ENCODE results near the gene PCDH19. TPM values are rescaled to one million over a fixed set of nuclear protein-coding genes. Genes with fewer than 3 reads are reported as not detected.

Gene PCDH19
- total RNA-seq, 1 experiment from 2014 or later, result 1.2 TPM

DNA sequence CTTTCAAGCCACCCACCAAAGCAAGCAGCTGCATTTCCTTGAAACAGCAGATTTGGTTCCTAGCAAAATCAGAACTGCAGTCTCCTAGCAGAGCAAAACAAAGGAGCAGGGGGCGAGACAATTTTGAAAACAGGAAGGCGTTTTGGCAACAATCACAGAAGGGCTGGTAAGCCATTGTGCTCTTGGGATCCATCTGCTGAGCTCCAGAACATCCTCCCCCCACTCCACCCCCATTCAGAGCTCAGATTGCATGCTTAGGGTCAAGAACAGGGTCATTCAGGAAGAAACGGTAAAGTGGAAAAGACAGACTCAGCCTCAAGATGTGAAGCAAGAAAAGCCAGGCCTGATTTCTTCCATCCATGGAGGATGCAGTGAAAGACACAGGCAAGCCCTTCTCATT is 7.6 kb upstream of the PCDH19 start:
- DNase-seq, result no peak
- H3K27me3 Mint-ChIP-seq (ENCODE audit: low read depth), result peaks cover 24% of the 10 kb centered on the region
- no peak overlapping the region for H4K8ac ChIP-seq (replicated peaks; ENCODE audit: insufficient read length, low read depth, low read length)
- H2BK120ac ChIP-seq (ENCODE audit: low read depth, low read length, poor library complexity, severe bottlenecking), result no peak overlapping the region
- no peak overlapping the region for H3K18ac ChIP-seq (ENCODE audit: insufficient read length, low read depth, low read length)
- H3K9me3 Mint-ChIP-seq, result peaks cover 0 to 2% of the 10 kb centered on the region in 2 experiments; a peak in 1 of 5 replicates
- H3K36me3 Mint-ChIP-seq (ENCODE audit: insufficient read depth in 1 of 3, low read depth in 3 of 3), result no peaks in the 10 kb centered on the region; a peak in 1 of 7 replicates
- H3K9ac ChIP-seq (ENCODE audit: extremely low read depth, insufficient read length, low read length), result no peak overlapping the region
- H3K9me3 ChIP-seq (ENCODE audit: control insufficient read depth, low read depth, low read length), result no peaks in the 10 kb centered on the region
- H3K56ac ChIP-seq (ENCODE audit: insufficient read length, low read depth, low read length), result no peak overlapping the region
- no peaks in the 10 kb centered on the region for H3K79me1 ChIP-seq (ENCODE audit: insufficient read depth, low read depth, low read length, poor library complexity, severe bottlenecking)
- H2BK20ac ChIP-seq (ENCODE audit: low read depth, low read length, poor library complexity, severe bottlenecking), result no peak overlapping the region
- no peak overlapping the region for H2AFZ ChIP-seq (ENCODE audit: low read length)
- H3K4me3 Mint-ChIP-seq, result no peak overlapping the region
- no peak overlapping the region for H4K91ac ChIP-seq (ENCODE audit: insufficient read length, low read depth, low read length)
- no peak overlapping the region for H3K4ac ChIP-seq (ENCODE audit: low read depth, low read length)
- no peak overlapping the region for H3K14ac ChIP-seq (ENCODE audit: insufficient read depth, low read length)
- H3K4me2 ChIP-seq (ENCODE audit: insufficient read depth, insufficient read length, low read length), result no peak overlapping the region
- no peaks in the 10 kb centered on the region for H4K20me1 ChIP-seq (ENCODE audit: control insufficient read depth, insufficient read depth, insufficient read length)
- no peak overlapping the region for H3T11ph ChIP-seq (ENCODE audit: low read length)
- no peak overlapping the region for H2BK12ac ChIP-seq (ENCODE audit: insufficient read length, low read depth, low read length)
- H3K4me1 Mint-ChIP-seq, result peaks cover 25 to 32% of the 10 kb centered on the region in 2 experiments
- TF ChIP-seq, protein P1, sequence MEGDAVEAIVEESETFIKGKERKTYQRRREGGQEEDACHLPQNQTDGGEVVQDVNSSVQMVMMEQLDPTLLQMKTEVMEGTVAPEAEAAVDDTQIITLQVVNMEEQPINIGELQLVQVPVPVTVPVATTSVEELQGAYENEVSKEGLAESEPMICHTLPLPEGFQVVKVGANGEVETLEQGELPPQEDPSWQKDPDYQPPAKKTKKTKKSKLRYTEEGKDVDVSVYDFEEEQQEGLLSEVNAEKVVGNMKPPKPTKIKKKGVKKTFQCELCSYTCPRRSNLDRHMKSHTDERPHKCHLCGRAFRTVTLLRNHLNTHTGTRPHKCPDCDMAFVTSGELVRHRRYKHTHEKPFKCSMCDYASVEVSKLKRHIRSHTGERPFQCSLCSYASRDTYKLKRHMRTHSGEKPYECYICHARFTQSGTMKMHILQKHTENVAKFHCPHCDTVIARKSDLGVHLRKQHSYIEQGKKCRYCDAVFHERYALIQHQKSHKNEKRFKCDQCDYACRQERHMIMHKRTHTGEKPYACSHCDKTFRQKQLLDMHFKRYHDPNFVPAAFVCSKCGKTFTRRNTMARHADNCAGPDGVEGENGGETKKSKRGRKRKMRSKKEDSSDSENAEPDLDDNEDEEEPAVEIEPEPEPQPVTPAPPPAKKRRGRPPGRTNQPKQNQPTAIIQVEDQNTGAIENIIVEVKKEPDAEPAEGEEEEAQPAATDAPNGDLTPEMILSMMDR (conservative IDR thresholded peaks at IDR 0.05), result no peak
- no peak overlapping the region for H3K23ac ChIP-seq (ENCODE audit: insufficient read length, low read depth, low read length)
- H3K23me2 ChIP-seq (ENCODE audit: insufficient read length, low read depth, low read length, poor library complexity, severe bottlenecking), result no peaks in the 10 kb centered on the region
- H3K27ac Mint-ChIP-seq, result no peak overlapping the region; a peak in 1 of 7 replicates
- H2BK15ac ChIP-seq (ENCODE audit: low read depth, low read length), result no peak overlapping the region
- H3K4me1 ChIP-seq (ENCODE audit: insufficient read depth, low read length), result peaks cover 2% of the 10 kb centered on the region; the same call in 1 of the 2 replicates
- no CpG with 5 or more reads among the region's 3 CpGs for WGBS (ENCODE audit: extremely low coverage, insufficient read length, low lambda C conversion rate)
- H3K79me2 ChIP-seq (ENCODE audit: insufficient read depth, low read length), result no peaks in the 10 kb centered on the region
- no peak overlapping the region for H2AK5ac ChIP-seq (ENCODE audit: insufficient read length, low read length)
- no peak overlapping the region for H4K5ac ChIP-seq (ENCODE audit: insufficient read length, low read depth, low read length)
- H3K27ac ChIP-seq (ENCODE audit: insufficient read length, low read depth, low read length), result no peak overlapping the region
- peaks cover 3% of the 10 kb centered on the region; the same call in 1 of the 2 replicates for H3K27me3 ChIP-seq (ENCODE audit: insufficient read depth, low read length)
- H2BK5ac ChIP-seq (ENCODE audit: insufficient read length, low read length), result no peak overlapping the region
